ENCODE measurements around the gene DNAJC5.
A peak's percentile ranks its signal among the peaks of the same experiment; 100 is the strongest.

DNAJC5 gene

GRCh38 chr20:63885264-63886053, 9.5 kb upstream of the DNAJC5 start:
- no peak for DNase-seq

DNA sequence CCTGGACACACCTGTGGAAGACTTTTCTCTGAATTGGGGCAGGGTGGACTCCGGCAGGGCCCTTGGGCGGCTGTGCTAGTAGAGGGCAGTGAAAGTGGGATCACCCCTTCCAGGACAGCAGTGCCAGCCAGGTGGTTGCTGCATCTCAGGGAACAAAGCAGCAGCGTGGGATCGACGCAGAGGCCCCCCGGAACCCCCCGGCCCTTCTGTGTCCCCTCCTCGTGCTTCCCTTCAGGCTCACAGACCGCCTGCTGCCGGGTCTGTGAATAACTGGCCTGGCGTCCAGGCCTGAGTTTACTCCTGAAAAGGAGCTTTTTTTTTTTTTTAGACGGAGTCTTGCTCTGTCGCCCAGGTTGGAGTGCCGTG, 8.9 kb upstream of the DNAJC5 start:
- no peak for DNase-seq

- DNase-seq: no peak
Observed at GRCh38 chr20:63886921-63887320, 8.0 kb upstream of the DNAJC5 start.

GRCh38 chr20:63889241-63890200, 5.4 kb upstream of the DNAJC5 start:
- no peak for DNase-seq

GRCh38 chr20:63890201-63890576, 4.7 kb upstream of the DNAJC5 start:
- DNase-seq: no peak

DNA sequence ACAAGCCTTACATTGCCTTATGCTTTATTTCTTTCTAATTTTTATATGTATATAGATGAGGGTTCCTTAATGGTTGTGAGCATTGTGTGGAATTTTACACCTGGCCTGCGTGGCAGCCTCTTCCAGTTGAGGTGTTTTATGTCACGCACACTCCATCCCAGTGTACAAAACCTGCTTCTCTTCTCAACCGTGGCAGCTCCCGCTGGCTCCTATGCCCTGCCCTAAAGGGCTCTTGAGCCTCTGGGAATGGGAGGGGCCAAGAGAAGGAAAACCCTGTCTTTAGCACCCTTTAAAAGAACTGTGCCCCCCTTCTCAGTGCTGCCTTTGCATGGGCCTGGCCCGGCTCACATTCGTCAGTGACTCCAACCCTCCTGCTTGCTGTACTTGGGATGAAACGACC, 4.3 kb upstream of the DNAJC5 start:
- no peak for DNase-seq

GRCh38 chr20:63891061-63892002, 3.6 kb upstream of the DNAJC5 start:
- DNase-seq: no peak

DNA sequence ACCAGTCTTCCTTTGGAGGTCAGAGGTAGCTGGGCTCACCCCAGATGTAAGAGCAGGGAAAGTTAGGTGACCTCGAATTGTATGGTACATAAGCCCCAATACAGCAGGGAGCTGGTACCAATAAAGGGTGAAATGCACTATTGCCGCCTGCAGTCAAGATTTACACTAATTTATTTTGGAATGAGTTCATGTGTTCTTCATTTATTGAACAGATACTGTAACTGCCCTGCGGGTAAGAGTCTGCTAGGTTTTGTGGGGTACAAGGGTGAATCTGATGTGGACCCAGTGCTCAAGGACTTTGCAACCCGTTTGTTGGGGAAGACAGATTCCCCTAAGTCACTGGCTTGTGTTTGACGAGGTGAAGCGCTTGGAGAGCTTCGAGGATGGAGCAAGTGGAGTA, 2.5 kb upstream of the DNAJC5 start:
- DNase-seq: no peak

GRCh38 chr20:63893999-63894357, 948 bp upstream of the DNAJC5 start:
- DNase-seq: no peak

- peak in 1 of 2 experiments; percentile 39 for DNase-seq
Observed at GRCh38 chr20:63895202-63895951, 451 bp downstream of the DNAJC5 start.

DNA sequence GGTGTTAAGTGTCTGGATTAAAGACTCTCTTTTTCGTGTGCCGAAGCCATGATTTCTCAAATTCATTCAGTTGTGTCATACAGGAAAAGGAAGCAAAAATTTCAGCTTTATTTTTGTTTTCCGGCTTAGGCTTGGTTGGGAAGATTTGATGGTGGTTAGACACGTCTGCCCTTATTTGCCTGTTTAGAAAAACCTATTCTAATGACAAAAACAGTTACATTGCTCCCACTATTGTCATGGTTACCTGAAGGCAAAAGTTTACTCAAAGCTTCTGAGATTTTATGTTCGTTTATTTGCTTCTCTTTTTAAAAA, 982 bp downstream of the DNAJC5 start:
- DNase-seq: no peak

GRCh38 chr20:63896264-63897105, 1.6 kb downstream of the DNAJC5 start:
- peak in 1 of 2 experiments; percentile 49 for DNase-seq

DNA sequence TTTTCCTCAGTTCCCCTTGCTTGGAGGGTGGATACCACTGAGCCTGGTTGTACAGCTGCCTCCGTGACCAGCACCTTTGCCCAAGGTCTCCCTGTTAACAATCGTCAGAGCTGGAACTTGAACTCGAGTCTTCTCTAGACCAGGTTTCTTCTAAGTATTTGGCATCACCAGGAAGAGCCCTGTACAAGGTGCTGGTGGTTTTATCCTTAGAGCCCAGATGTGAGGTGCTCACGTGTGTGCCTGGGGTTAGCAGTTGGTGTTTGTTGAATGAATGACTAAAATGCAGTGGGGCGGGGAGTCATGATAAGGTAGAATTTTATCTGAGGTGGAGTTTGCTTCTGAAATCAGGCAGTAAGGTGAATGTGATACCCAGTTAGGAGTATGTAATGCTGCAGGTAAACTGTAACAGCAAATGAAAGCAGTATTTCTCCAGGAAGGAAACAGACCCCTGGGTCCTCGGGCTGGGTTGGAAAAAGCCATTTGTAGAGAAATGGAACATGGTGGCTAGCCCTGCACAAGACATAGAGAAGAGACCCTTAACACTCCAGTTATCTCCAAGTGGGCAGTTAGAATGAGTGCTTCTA, 3.1 kb downstream of the DNAJC5 start:
- DNase-seq: no peak

DNA sequence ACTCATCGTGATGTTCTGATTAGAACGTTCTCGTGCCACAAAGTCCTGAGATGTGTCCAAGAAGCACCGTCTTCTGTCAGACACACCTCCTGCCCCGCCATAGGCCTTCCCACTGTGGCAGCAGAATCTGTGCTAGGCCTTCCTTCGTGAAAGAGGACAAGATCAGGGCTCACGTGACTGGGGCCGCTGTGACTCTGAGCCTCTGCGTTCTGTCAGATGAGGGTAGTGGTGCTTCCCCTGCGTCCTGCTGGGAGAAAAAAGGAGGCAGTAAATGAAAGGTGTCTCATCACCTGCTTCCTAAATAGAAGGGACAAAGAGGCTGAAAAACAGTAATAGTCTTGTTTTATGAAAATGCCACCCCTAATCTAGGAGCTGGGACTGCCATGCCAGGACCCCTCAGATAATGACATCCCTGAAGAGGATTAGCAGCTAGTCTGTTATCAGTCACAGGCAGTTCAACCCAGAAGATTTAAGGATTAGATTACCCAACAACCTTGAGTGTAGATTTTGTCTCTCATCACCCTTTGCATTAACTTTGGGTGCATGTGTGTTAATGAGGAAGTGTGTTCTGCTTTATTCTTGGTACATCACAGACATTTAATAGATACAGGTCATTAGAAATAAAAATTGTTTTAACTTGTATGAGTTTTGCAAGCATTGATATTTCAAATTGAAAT, 4.1 kb downstream of the DNAJC5 start:
- no peak for DNase-seq

- DNase-seq: no peak
Observed at GRCh38 chr20:63900413-63900812, 5.5 kb downstream of the DNAJC5 start.

DNA sequence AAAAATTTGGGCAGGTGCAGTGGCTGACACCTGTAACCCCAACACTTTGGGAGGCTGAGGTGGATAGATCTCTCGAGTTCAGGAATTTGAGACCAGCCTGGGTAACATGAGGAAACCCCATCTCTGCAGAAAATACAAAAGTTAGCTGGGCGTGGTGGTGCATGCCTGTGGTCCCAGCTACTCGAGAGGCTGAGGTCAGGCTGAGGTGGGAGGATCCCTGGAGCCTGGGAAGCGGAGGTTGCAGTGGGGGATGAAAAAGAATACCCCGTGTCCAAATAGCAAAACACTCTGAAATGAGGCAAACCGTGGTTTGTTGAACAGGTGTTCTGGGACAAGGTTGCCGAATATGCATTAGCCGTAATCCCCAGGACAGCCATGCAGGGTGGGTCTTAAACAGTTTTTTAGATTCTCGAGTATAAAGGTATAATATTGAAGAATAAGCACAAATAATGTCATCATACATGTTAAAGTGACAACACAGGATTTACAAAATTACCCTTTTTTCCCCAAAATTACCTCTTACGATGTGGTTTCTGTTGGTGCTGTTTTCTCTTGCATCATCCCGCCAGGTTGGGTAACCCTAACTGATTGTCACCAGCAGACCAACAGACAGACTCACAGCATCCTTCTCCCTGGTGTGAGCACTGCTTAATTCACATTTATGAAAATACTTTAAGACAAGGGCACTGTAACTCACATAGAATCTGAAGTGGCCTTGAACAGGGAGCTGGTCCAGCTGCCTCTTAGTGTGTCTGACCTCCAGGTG, 9.1 kb downstream of the DNAJC5 start:
- no peak for DNase-seq

DNA sequence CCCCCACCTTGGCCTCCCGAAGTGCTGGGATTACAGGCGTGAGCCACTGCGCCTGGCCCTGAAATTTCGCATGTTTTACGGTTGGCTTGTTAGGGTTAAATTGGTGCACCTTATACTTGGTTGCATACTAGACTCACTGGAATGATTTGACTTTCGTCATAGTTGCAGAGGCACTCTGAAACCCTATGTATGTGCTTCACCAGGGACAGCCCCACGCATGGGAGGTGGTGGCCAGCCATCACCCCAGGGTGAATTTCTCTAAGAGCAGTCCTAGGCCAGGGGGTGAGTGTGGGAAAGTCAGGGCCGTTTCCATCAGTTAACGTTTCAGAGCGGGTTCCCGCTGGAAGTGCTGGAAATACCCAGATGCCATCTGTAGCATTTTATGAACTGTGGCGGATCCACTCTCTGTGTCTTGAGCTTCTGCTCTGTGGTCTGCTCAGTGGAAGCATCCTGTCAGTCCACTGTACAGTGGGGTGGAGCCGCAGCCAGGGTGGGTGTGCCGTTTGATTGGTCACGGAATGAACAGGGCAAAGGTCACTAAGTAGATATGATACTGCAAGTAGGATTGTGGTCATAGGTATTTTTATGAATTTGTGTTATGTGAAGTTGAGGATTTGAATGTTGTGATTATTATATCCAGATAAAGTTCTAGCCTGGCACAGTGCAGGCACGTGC, 13.2 kb downstream of the DNAJC5 start:
- no peak for DNase-seq

DNA sequence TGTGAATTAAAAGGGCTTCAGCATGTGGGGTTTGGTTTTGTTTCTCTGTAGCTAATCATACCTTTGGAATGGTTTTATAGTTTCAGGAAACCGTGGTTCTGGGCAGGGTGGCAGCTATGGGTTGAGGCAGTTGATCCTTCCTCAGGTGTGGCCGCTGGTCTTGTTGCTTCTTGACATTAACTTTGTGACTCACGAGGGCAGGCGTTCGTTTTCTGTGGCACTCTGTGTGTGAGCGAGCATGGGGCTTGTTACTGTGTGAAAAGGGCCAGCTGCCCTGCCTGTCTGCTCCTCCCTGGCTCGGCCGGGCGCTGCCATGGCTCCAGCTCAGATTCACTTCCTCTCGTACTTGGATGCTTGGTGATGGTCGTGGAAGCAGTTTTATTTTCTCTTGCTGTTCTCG, 16.2 kb downstream of the DNAJC5 start:
- DNase-seq: no peak

DNA sequence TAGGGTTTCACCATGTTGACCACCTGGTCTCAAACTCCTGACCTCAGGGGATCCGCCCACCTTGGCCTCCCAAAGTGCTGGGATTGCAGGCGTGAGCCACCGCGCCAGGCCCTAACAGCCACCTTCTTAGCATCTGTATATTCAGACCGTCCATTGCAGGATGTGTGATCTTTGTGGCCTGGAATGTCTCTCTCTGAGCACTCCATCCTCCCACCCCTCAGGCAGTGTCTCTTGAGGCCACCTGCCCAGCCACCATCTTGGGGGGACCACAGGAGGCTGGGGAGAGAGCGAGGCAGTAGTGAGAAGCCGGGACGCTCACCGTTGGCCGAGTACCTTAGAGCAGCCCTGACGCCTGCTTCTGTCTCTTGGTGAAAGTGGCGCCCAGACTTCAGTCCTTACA, 18.8 kb downstream of the DNAJC5 start:
- no peak for DNase-seq
